Epithelial cell of esophagus (primary cell): ENCODE measurements around the gene TBCEL.

Experiments used
- DNase-seq: peaks from one replicate; pipeline ENCODE4 v3.0.0; 2010; ENCODE audit warnings: low read depth
- H3K4me3 ChIP-seq: 2 replicates; pipeline ENCODE4 v1.5.1; 2011; ENCODE audit warnings: mild to moderate bottlenecking, low read length, control low read depth
- CTCF ChIP-seq: IDR thresholded peaks from 2 replicates; pipeline ENCODE4 v1.5.1; 2011; ENCODE audit warnings: low read depth, mild to moderate bottlenecking, low read length, control low read depth, inconsistent platforms; ENCODE audit not compliant: insufficient read depth; ENCODE audit errors: missing control alignments

The TBCEL gene

GRCh38 chr11:121070951-121071845 is 47.3 kb downstream of the TBCEL start:
- no peak for DNase-seq
- no peak for TF ChIP-seq CTCF
- no peak overlapping the region for H3K4me3 ChIP-seq

GRCh38 chr11:121071846-121072450 is 48.0 kb downstream of the TBCEL start:
- DNase-seq = no peak

GRCh38 chr11:121081321-121081720 is 57.4 kb downstream of the TBCEL start:
- no peak for TF ChIP-seq CTCF
- DNase-seq = no peak
- no peak overlapping the region for H3K4me3 ChIP-seq

More at GRCh38 chr11:121071846-121072450, 48.0 kb downstream of the TBCEL start:
- TF ChIP-seq CTCF = no peak
- no peak overlapping the region for H3K4me3 ChIP-seq

GRCh38 chr11:121082219-121082618 is 58.3 kb downstream of the TBCEL start:
- no peak overlapping the region for H3K4me3 ChIP-seq
- no peak for TF ChIP-seq CTCF
- no peak for DNase-seq

GRCh38 chr11:121082670-121083069 is 58.8 kb downstream of the TBCEL start:
- TF ChIP-seq CTCF = no peak
- H3K4me3 ChIP-seq = no peak overlapping the region
- DNase-seq = peak; percentile 22

- TF ChIP-seq CTCF = no peak
- H3K4me3 ChIP-seq = no peak overlapping the region
- DNase-seq = no peak
Observed at GRCh38 chr11:121086866-121087265, 63.0 kb downstream of the TBCEL start.
